ENCODE data around the gene RALGAPA2.

The RALGAPA2 gene

DNA sequence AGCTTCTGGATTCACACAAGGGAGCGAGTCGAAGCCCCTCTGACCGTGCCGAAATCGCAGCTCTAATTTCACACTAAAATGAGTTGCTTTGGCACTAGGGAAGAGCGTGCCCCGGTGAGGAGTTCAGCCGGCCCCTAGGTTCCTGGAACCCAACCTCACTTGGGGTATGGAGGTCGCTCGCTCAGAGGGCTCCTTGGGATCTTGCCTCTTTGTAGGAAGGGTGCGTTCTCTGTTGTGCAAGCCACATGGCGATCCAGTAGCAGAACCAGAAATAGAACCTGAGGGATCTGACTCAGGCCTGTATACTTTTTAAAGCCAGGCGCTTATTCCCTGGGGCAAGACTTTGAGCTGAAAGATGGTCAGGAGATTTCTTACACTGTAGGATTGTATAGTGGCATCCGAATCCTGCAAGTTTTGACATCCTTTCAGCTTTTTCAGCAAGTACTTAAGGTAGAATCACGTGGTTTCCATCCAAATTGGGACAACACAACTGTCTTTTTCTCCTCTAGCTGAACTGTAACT, 861 bp upstream of the RALGAPA2 start:
- H3K27me3 ChIP-seq (ENCODE audit: control insufficient read depth, insufficient read depth, low read length) = no peaks in the 10 kb centered on the region
- H3K4me3 ChIP-seq (ENCODE audit: low read depth, low read length) = peak overlapping the region; percentile 68
- no peaks in the 10 kb centered on the region for H3K9me3 ChIP-seq (ENCODE audit: control insufficient read depth, insufficient read depth, low read length)
- H3K36me3 ChIP-seq (ENCODE audit: control insufficient read depth, insufficient read depth, low read length) = no peaks in the 10 kb centered on the region
- peaks cover 7% of the 10 kb centered on the region for H3K4me1 ChIP-seq (ENCODE audit: control insufficient read depth, insufficient read depth, low read length)
- peak overlapping the region; percentile 55 for H3K9ac ChIP-seq (ENCODE audit: low read depth, low read length)

DNA sequence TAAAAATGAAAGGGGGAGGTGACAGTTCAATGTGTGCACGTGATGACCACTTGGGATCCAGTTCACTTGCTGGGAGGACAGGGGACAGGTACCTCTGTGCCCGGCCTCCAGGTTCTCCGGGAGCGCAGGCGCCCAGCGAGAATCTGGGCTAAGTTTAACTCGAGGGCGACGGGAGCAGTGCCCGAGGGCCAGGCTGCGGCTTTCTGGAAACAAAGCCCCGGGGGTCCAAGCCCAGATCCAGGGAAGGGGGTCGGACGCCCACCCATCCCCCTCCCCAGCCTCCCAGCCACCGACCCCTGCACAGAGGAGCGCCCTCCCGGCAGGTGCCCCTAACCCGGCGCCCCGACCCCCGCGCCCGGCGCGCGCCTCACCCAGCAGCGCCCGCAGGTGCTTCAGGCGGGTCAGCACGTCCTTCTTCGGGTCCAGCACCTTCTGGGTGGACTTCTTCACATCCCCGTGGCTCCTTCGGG, 405 bp downstream of the RALGAPA2 start:
- Histone ChIP-seq H3K4me1 (ENCODE audit: control insufficient read depth, insufficient read depth, low read length) (peaks cover 7% of the 10 kb centered on the region), H3K27me3 (ENCODE audit: control insufficient read depth, insufficient read depth, low read length) (no peaks in the 10 kb centered on the region), H3K36me3 (ENCODE audit: control insufficient read depth, insufficient read depth, low read length) (no peaks in the 10 kb centered on the region), H3K9ac (ENCODE audit: low read depth, low read length) (peak overlapping the region; percentile 42), H3K4me3 (ENCODE audit: low read depth, low read length) (peak overlapping the region; percentile 73), H3K9me3 (ENCODE audit: control insufficient read depth, insufficient read depth, low read length) (no peaks in the 10 kb centered on the region)

DNA sequence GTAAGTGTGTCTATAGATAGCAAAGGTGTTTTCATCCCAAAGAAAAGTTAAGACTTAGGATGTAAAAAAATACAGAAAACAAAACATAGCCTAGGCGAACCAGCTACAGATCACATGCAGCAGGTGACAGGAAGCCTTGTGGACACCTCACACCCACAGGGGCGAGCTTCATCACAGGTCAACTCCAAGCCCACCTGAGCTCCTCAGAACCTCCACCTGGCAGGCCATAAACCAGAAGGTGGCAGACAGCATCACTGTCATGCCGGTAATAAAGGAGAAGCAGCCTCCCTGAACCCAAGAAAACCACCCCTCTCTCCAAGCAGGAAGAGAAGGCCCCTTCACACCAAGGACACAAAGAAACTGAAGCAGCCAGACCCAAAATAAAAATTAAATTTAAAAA, 1.0 kb downstream of the RALGAPA2 start:
- Histone ChIP-seq H3K9me3 (ENCODE audit: control insufficient read depth, insufficient read depth, low read length) (no peaks in the 10 kb centered on the region), H3K9ac (ENCODE audit: low read depth, low read length) (no peak overlapping the region), H3K4me3 (ENCODE audit: low read depth, low read length) (peak overlapping the region; percentile 73), H3K27me3 (ENCODE audit: control insufficient read depth, insufficient read depth, low read length) (no peaks in the 10 kb centered on the region), H3K4me1 (ENCODE audit: control insufficient read depth, insufficient read depth, low read length) (peaks cover 7% of the 10 kb centered on the region), H3K36me3 (ENCODE audit: control insufficient read depth, insufficient read depth, low read length) (no peaks in the 10 kb centered on the region)

DNA sequence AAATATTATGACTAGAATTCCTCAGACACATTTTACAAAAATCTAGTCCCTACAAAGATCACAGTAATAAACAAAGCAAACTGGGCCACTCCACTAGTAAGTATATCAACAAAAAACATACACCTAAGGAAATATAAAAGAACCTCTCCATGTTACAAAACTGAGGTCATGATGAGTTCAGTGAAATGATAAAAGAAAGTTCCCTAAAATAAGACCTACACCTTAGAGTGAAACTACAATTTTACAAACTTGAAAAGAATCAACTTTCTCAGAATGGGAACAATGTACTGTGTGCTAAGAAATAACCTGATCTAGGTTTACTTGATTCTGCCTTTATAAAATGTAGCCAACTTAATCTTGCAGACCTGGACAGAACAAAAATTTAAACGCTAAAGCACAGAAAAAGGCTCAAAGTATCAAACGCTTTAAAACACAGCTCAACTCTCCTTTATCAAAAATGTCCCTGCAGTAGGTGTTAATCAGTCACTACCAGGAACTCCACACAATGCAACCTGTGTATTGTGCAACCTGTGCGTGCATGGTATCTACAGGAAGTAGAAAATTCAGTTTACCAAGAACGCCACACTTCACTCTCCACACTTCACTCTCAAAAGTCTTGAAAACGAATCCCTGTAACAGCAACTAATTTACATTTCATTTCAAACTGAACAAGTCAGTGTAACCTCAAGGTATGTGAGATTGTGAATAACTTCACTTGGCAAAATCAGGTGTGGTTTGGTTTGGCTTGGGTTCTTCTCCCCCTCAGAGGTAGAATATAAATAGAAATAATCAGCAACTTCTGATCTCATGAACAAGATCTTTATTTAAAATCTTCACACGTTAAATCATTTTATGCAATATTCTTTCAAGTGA, 1.8 kb downstream of the RALGAPA2 start:
- Histone ChIP-seq H3K9me3 (ENCODE audit: control insufficient read depth, insufficient read depth, low read length) (no peaks in the 10 kb centered on the region), H3K36me3 (ENCODE audit: control insufficient read depth, insufficient read depth, low read length) (no peaks in the 10 kb centered on the region), H3K4me3 (ENCODE audit: low read depth, low read length) (peak overlapping the region; percentile 73), H3K9ac (ENCODE audit: low read depth, low read length) (no peak overlapping the region), H3K27me3 (ENCODE audit: control insufficient read depth, insufficient read depth, low read length) (no peaks in the 10 kb centered on the region), H3K4me1 (ENCODE audit: control insufficient read depth, insufficient read depth, low read length) (peaks cover 7% of the 10 kb centered on the region)

DNA sequence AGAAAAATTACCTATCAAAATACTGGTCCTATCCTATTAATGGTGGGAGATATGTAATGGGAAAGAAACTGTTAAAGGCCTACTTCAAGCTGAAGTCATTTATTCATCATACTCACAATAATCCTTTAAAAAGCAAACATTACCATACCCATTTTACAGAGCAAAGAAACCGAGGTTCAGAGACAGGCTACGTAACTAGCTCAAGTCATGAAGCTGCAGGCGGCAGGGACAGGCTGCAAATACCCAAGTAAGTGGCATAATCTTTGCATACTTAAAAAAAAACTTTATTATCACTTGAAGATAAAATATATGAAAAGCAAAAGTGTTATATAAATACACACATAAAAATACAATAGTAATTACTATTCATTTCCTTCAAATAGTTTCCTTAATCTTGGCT, 2.6 kb downstream of the RALGAPA2 start:
- Histone ChIP-seq H3K4me1 (ENCODE audit: control insufficient read depth, insufficient read depth, low read length) (peaks cover 7% of the 10 kb centered on the region), H3K36me3 (ENCODE audit: control insufficient read depth, insufficient read depth, low read length) (no peaks in the 10 kb centered on the region), H3K27me3 (ENCODE audit: control insufficient read depth, insufficient read depth, low read length) (no peaks in the 10 kb centered on the region), H3K9ac (ENCODE audit: low read depth, low read length) (no peak overlapping the region), H3K4me3 (ENCODE audit: low read depth, low read length) (no peak overlapping the region), H3K9me3 (ENCODE audit: control insufficient read depth, insufficient read depth, low read length) (no peaks in the 10 kb centered on the region)

DNA sequence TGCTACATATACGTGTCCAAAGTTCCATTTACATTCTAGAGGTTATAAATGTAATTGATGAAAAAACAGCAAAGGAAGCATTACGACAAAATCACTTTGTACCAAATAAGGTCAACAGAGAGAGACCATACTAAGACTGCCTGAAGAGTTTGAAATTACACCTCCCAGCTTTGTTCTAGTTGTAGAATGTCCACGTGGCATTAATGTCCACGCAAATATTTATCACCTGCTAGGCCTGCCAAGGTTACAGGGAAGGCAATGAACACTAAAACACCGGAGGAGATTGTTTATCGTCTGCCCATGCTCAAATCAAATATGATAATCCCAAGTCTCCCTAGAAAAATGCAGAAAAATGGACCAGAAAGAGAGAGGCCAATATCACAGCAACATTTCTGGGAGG, 6.2 kb downstream of the RALGAPA2 start:
- Histone ChIP-seq H3K9ac (ENCODE audit: low read depth, low read length) (no peak overlapping the region), H3K36me3 (ENCODE audit: control insufficient read depth, insufficient read depth, low read length) (no peaks in the 10 kb centered on the region)

DNA sequence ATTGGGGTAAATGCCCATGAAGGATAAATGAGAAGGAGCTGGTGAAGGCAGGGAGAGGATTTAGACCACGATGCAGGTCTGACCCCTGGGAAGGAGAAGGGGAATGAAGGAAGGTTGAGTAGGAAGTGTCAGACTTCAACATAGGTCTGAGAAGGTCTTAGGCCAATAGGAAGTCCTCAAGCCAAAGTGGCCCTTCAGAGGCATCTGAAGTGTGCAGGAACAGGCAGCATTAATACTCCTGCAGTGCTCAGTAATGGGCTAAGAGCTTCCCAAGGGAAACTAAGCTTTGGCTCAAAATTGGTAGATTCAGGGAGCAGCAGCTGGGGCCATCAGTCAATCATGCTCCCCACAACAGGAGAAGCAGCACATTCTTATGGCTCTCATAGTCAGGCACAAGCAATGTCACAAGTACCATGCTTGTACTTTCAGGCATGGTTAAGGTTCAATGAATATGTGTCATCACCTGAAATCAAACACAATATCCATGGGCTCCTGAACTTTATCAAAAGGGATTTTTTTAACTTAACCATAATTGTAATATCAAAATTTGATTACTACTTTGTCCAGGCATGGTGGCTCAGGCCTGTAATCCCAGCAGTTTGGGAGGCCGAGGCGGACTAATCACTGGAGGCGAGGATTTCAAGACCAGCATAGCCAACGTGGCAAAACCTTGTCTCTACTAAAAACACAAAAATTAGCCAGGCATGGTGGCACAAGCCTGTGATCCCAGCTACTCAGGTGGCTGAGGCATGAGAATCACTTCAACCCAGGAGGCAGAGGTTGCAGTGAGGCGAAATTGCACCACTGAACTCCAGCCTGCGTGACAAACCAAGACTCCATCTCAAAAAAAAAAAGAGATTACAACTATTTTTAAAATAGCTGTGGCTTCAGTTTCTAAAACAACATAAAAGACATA, 9.9 kb downstream of the RALGAPA2 start:
- H3K4me3 ChIP-seq (ENCODE audit: low read depth, low read length) = no peak overlapping the region

More for the DNA sequence above, 6.2 kb downstream of the RALGAPA2 start:
- H3K9me3 ChIP-seq (ENCODE audit: control insufficient read depth, insufficient read depth, low read length) = no peaks in the 10 kb centered on the region
- H3K27me3 ChIP-seq (ENCODE audit: control insufficient read depth, insufficient read depth, low read length) = no peaks in the 10 kb centered on the region
- peaks cover 5% of the 10 kb centered on the region for H3K4me1 ChIP-seq (ENCODE audit: control insufficient read depth, insufficient read depth, low read length)
- H3K4me3 ChIP-seq (ENCODE audit: low read depth, low read length) = no peak overlapping the region

DNA sequence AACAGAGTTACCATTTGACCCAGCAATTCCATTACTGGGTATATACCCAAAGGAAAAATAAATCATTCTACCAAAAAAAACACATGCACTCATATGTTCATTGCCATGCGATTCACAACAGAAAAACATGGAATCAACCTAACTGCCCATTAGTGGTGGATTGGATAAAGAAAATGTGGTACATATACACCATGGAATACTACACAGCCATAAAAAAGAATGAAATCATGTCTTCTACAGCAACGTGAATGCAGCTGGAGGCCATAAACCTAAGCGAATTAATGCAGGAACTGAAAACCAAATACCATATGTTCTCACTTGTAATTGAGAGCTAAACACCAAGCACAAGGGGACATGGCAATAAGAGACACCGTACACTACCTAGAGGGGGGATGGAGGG, 12.5 kb downstream of the RALGAPA2 start:
- Histone ChIP-seq H3K27me3 (ENCODE audit: control insufficient read depth, insufficient read depth, low read length) (no peaks in the 10 kb centered on the region), H3K9me3 (ENCODE audit: control insufficient read depth, insufficient read depth, low read length) (no peaks in the 10 kb centered on the region), H3K4me1 (ENCODE audit: control insufficient read depth, insufficient read depth, low read length) (no peaks in the 10 kb centered on the region), H3K4me3 (ENCODE audit: low read depth, low read length) (no peak overlapping the region), H3K36me3 (ENCODE audit: control insufficient read depth, insufficient read depth, low read length) (no peaks in the 10 kb centered on the region), H3K9ac (ENCODE audit: low read depth, low read length) (no peak overlapping the region)

More for the DNA sequence above, 9.9 kb downstream of the RALGAPA2 start:
- Histone ChIP-seq H3K9me3 (ENCODE audit: control insufficient read depth, insufficient read depth, low read length) (no peaks in the 10 kb centered on the region), H3K27me3 (ENCODE audit: control insufficient read depth, insufficient read depth, low read length) (no peaks in the 10 kb centered on the region), H3K4me1 (ENCODE audit: control insufficient read depth, insufficient read depth, low read length) (no peaks in the 10 kb centered on the region), H3K9ac (ENCODE audit: low read depth, low read length) (no peak overlapping the region), H3K36me3 (ENCODE audit: control insufficient read depth, insufficient read depth, low read length) (no peaks in the 10 kb centered on the region)

DNA sequence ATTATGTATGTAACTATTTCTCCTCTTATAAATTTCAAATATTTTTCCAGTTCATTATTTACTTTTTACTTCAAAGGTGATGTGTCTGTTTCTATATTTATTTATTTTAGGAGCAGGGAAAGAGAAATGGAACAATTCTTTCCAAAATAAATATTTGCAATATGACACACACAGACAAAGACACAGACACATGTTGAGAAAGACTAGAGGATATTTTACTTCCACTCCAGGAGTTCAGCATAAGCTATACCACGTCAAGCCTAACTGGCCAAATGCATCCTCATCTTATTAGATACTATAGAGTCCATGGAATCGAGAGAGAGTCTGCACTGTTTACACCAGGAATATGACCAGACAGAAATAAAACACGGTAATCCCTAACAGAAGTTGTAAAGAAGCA, 13.3 kb downstream of the RALGAPA2 start:
- Histone ChIP-seq H3K4me3 (ENCODE audit: low read depth, low read length) (no peak overlapping the region), H3K27me3 (ENCODE audit: control insufficient read depth, insufficient read depth, low read length) (no peaks in the 10 kb centered on the region), H3K9ac (ENCODE audit: low read depth, low read length) (no peak overlapping the region)

DNA sequence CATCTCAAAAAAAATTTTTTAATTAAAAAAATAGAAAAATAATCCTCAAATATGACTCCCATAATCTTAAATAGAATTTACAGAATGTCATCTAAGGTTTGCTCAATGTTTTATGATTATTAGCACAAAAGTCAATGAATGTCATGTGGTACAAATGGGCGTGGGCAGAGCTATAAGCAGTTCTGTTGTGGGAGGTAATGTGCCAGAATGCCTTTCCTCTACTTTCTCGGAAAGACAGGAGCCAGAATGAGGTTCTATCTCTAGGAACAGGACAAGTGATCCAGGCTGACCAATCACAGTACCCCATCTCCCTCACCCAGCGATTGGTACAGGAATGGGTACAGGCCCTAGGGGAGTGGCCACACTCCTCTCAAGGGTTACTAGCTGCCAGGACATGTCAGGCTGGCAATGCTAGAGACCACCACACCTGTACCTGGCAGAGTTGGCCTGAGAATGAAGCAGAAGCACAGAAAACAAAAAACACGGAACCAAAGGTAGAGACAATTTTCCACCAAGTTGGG, 15.1 kb downstream of the RALGAPA2 start:
- Histone ChIP-seq H3K27me3 (ENCODE audit: control insufficient read depth, insufficient read depth, low read length) (no peaks in the 10 kb centered on the region), H3K4me1 (ENCODE audit: control insufficient read depth, insufficient read depth, low read length) (no peaks in the 10 kb centered on the region), H3K9ac (ENCODE audit: low read depth, low read length) (no peak overlapping the region), H3K36me3 (ENCODE audit: control insufficient read depth, insufficient read depth, low read length) (no peaks in the 10 kb centered on the region), H3K9me3 (ENCODE audit: control insufficient read depth, insufficient read depth, low read length) (no peaks in the 10 kb centered on the region), H3K4me3 (ENCODE audit: low read depth, low read length) (no peak overlapping the region)

More for the DNA sequence above, 13.3 kb downstream of the RALGAPA2 start:
- Histone ChIP-seq H3K36me3 (ENCODE audit: control insufficient read depth, insufficient read depth, low read length) (no peaks in the 10 kb centered on the region), H3K9me3 (ENCODE audit: control insufficient read depth, insufficient read depth, low read length) (no peaks in the 10 kb centered on the region), H3K4me1 (ENCODE audit: control insufficient read depth, insufficient read depth, low read length) (no peaks in the 10 kb centered on the region)

DNA sequence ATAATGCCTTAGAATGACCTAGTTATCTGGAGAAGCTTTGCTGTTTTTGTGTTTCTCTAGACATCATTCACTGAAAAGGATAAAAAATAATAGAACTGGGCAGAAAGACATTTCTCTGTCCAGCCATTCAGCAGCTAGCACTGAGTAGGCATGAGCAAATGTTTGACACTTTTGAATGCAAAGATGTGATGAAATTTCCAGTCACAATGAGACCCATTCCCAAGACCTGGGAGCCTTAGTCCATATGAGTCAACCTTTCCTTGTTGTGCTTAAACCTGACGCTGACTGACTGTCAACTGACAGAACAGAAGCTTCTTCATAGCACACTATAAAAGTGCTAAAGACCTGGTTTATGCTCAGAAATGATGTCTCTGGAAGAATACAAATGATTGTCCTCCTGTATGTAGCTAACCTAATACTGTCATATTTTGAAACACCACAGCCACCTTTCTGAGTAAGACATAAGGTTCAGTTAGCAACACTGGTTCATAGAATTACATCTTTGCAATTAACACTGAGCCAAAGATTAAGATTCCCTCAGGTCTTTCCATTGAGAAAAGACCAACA, 17.1 kb downstream of the RALGAPA2 start:
- Histone ChIP-seq H3K4me3 (ENCODE audit: low read depth, low read length) (no peak overlapping the region), H3K36me3 (ENCODE audit: control insufficient read depth, insufficient read depth, low read length) (no peaks in the 10 kb centered on the region), H3K9ac (ENCODE audit: low read depth, low read length) (no peak overlapping the region), H3K9me3 (ENCODE audit: control insufficient read depth, insufficient read depth, low read length) (no peaks in the 10 kb centered on the region), H3K27me3 (ENCODE audit: control insufficient read depth, insufficient read depth, low read length) (no peaks in the 10 kb centered on the region), H3K4me1 (ENCODE audit: control insufficient read depth, insufficient read depth, low read length) (no peaks in the 10 kb centered on the region)
